Lower lobe of right lung (tissue), 2 donors: ENCODE measurements around the gene NOP14. TPM values are rescaled to one million over a fixed set of nuclear protein-coding genes. Genes with fewer than 3 reads are reported as not detected.

Experiments used
- ATAC-seq, 2 donors: fragments of 200-7000 bp; cut with Tn5 transposase; one replicate each; pipeline ENCODE4 v1.9.1; 2020 to 2022; ENCODE audit warnings: mild to moderate bottlenecking in 2 of 2, moderate library complexity in 2 of 2
- DNase-seq: peaks from one replicate; pipeline ENCODE4 v3.0.0-alpha.2; 2020
- H3K27ac ChIP-seq: fragments of 200-600 bp; one replicate; pipeline ENCODE4 v1.8.0; 2022
- H3K27me3 ChIP-seq: fragments of 200-600 bp; one replicate; pipeline ENCODE4 v1.8.0; 2022; ENCODE audit warnings: low read depth
- H3K36me3 ChIP-seq: fragments of 200-600 bp; one replicate; pipeline ENCODE4 v1.8.0; 2022; ENCODE audit warnings: mild to moderate bottlenecking
- H3K4me1 ChIP-seq: fragments of 200-600 bp; one replicate; pipeline ENCODE4 v1.8.0; 2022
- H3K4me3 ChIP-seq: fragments of 200-600 bp; one replicate; pipeline ENCODE4 v1.8.0; 2022; ENCODE audit warnings: mild to moderate bottlenecking
- H3K9me3 ChIP-seq: fragments of 200-600 bp; one replicate; pipeline ENCODE4 v1.8.0; 2022
- CTCF ChIP-seq: fragments of 200-600 bp; IDR thresholded peaks from one replicate; pipeline ENCODE4 v1.8.0; 2022; ENCODE audit warnings: antibody characterized with exemption, mild to moderate bottlenecking
- intact Hi-C: fragments of 100-400 bp; cut with DNase I; formaldehyde crosslinking; loops from one replicate; pipeline ENCODE4 v1.11.0; 2022
- total RNA-seq: library from RNA; stranded (reverse); fragmentation: NEBNext Ultra II Directional; extraction: Animal tissue kit (Norgen Biotek cat#: 25700); gene quantifications from one replicate; pipeline ENCODE4 v1.2.1, GENCODE V29; 2021
- donor health status: DM: no; HTN: yes; CAD: no; lungs with severe emphysema.

Gene NOP14
- total RNA-seq, 1 donor from 2014 or later, result 20.7 TPM

GRCh38 chr4:2934077-2934812 is 29.0 kb downstream of the NOP14 start:
- peak; percentile 22 to 29 for ATAC-seq
- intact Hi-C loops, result no loop called here
- Histone ChIP-seq H3K4me3 (peak overlapping the region; percentile 97), H3K36me3 (peaks cover 50% of the 10 kb centered on the region), H3K27ac (peak overlapping the region; percentile 97), H3K9me3 (no peaks in the 10 kb centered on the region), H3K27me3 (no peaks in the 10 kb centered on the region), H3K4me1 (peaks cover 72% of the 10 kb centered on the region)
- TF ChIP-seq CTCF, result no peak
- DNase-seq, result peak; percentile 85

GRCh38 chr4:2933566-2934076 is 29.6 kb downstream of the NOP14 start:
- H3K36me3 ChIP-seq, result peaks cover 50% of the 10 kb centered on the region
- DNase-seq (no peak), ATAC-seq (no peak)
- no peaks in the 10 kb centered on the region for H3K27me3 ChIP-seq
- no peak for TF ChIP-seq CTCF
- H3K9me3 ChIP-seq, result no peaks in the 10 kb centered on the region
- intact Hi-C loops, result no loop called here
- H3K27ac ChIP-seq, result peak overlapping the region; percentile 97
- H3K4me1 ChIP-seq, result peaks cover 74% of the 10 kb centered on the region
- peak overlapping the region; percentile 97 for H3K4me3 ChIP-seq

GRCh38 chr4:2932951-2933565 is 30.1 kb downstream of the NOP14 start:
- Histone ChIP-seq H3K9me3 (no peaks in the 10 kb centered on the region), H3K27ac (peak overlapping the region; percentile 97), H3K36me3 (peaks cover 50% of the 10 kb centered on the region), H3K4me3 (peak overlapping the region; percentile 97), H3K4me1 (peaks cover 74% of the 10 kb centered on the region), H3K27me3 (no peaks in the 10 kb centered on the region)
- TF ChIP-seq CTCF, result no peak
- ATAC-seq (no peak), DNase-seq (peak; percentile 51)
- intact Hi-C loops, result no loop called here

- intact Hi-C loops, result no loop called here
- Histone ChIP-seq H3K4me1 (peaks cover 74% of the 10 kb centered on the region), H3K27ac (peak overlapping the region; percentile 97), H3K4me3 (peak overlapping the region; percentile 22), H3K36me3 (peaks cover 50% of the 10 kb centered on the region), H3K27me3 (no peaks in the 10 kb centered on the region), H3K9me3 (no peaks in the 10 kb centered on the region)
- peak; percentile 50 for DNase-seq
- TF ChIP-seq CTCF, result no peak
- ATAC-seq, result no peak
Observed at GRCh38 chr4:2932321-2932950, 30.8 kb downstream of the NOP14 start.

- peak; percentile 89 for DNase-seq
- Histone ChIP-seq H3K27me3 (no peaks in the 10 kb centered on the region), H3K9me3 (no peaks in the 10 kb centered on the region), H3K27ac (peak overlapping the region; percentile 97), H3K4me1 (peaks cover 67% of the 10 kb centered on the region), H3K4me3 (peak overlapping the region; percentile 22), H3K36me3 (peaks cover 51% of the 10 kb centered on the region)
- peak; percentile 31 for TF ChIP-seq CTCF
- intact Hi-C loops, result no loop called here
- ATAC-seq, result peak; percentile 2 to 41
Observed at GRCh38 chr4:2931512-2932301, 31.5 kb downstream of the NOP14 start.
